Measurements from ENCODE around the gene ARL16. TPM values are rescaled to one million over a fixed set of nuclear protein-coding genes. Genes with fewer than 3 reads are reported as not detected.
"Not testable (repeated sequence)": the region's sequence is repeated elsewhere in the genome, so short reads cannot be mapped to it uniquely, and the experiment has no call there.

Gene ARL16
- total RNA-seq, 1 donor from 2014 or later: 30.9 TPM

GRCh38 chr17:81696218-81696941 is 12.8 kb upstream of the ARL16 start:
- intact Hi-C loops (cut with micrococcal nuclease): no loop called here

- intact Hi-C loops (cut with micrococcal nuclease): no loop called here
Observed at GRCh38 chr17:81695801-81696200, 12.2 kb upstream of the ARL16 start.

- intact Hi-C loops (cut with micrococcal nuclease): no loop called here
Observed at GRCh38 chr17:81695211-81695610, 11.6 kb upstream of the ARL16 start.

- intact Hi-C loops (cut with micrococcal nuclease): no loop called here
Observed at GRCh38 chr17:81694810-81695209, 11.2 kb upstream of the ARL16 start.

GRCh38 chr17:81693509-81694210 is 10.1 kb upstream of the ARL16 start:
- intact Hi-C loops (cut with micrococcal nuclease): no loop called here

GRCh38 chr17:81691608-81692007 is 8.0 kb upstream of the ARL16 start:
- intact Hi-C loops (cut with micrococcal nuclease): no loop called here

GRCh38 chr17:81691196-81691595 is 7.6 kb upstream of the ARL16 start:
- intact Hi-C loops (cut with micrococcal nuclease): no loop called here

GRCh38 chr17:81690549-81690948 is 7.0 kb upstream of the ARL16 start:
- intact Hi-C loops (cut with micrococcal nuclease): no loop called here

GRCh38 chr17:81690066-81690465 is 6.5 kb upstream of the ARL16 start:
- intact Hi-C loops (cut with micrococcal nuclease): no loop called here

- intact Hi-C loops (cut with micrococcal nuclease): no loop called here
Observed at GRCh38 chr17:81688616-81689015, 5.0 kb upstream of the ARL16 start.

GRCh38 chr17:81687770-81688541 is 4.4 kb upstream of the ARL16 start:
- intact Hi-C loops (cut with micrococcal nuclease): no loop called here

GRCh38 chr17:81686614-81687013 is 3.0 kb upstream of the ARL16 start:
- intact Hi-C loops (cut with micrococcal nuclease): no loop called here

- intact Hi-C loops (cut with micrococcal nuclease): no loop called here
Observed at GRCh38 chr17:81685108-81685507, 1.5 kb upstream of the ARL16 start.

- intact Hi-C loops (cut with micrococcal nuclease): loop anchor here (5.0 kb wide), 1 partner anchor 132 kb away; the partner anchor contains the start of gene FAAP100
Observed at GRCh38 chr17:81684442-81684911, 880 bp upstream of the ARL16 start.

GRCh38 chr17:81683208-81683583 is 401 bp downstream of the ARL16 start:
- intact Hi-C loops (cut with micrococcal nuclease): loop anchor here (1.0 to 5.0 kb wide), 5 partner anchors 17 to 178 kb away; partner anchors contain the start of genes CCDC137, FAAP100, MRPL12 and NPLOC4

- intact Hi-C loops (cut with micrococcal nuclease): loop anchor here (1.0 to 5.0 kb wide), 5 partner anchors 16 to 178 kb away; partner anchors contain the start of genes CCDC137, FAAP100, MRPL12 and NPLOC4
Observed at GRCh38 chr17:81682565-81683207, 911 bp downstream of the ARL16 start.

- intact Hi-C loops (cut with micrococcal nuclease): loop anchor here (2.0 to 5.0 kb wide), 2 partner anchors 129 to 179 kb away; partner anchors contain the start of genes FAAP100 and P4HB
Observed at GRCh38 chr17:81681672-81682071, 1.9 kb downstream of the ARL16 start.

GRCh38 chr17:81680150-81680549 is 3.4 kb downstream of the ARL16 start:
- intact Hi-C loops (cut with micrococcal nuclease): loop anchor here (5.0 kb wide), 1 partner anchor 128 kb away; the partner anchor contains the start of gene FAAP100

GRCh38 chr17:81676906-81677305 is 6.7 kb downstream of the ARL16 start:
- intact Hi-C loops (cut with micrococcal nuclease): no loop called here

GRCh38 chr17:81675515-81676221 is 7.9 kb downstream of the ARL16 start:
- intact Hi-C loops (cut with micrococcal nuclease): not testable (repeated sequence)

All from T-helper 1 cell treated with Interleukin-12 subunit alpha and Interleukin-12 subunit beta and Interleukin-4 antibody, amounts not matched to agents 30 ng/mL and 1 ng/mL, for 36 hours (primary cell).